Hematopoietic multipotent progenitor cell treated with erythropoietin and hydrocortisone succinate and interleukin-3 and kit ligand, for 4 days (in vitro differentiated cells): Measurements from ENCODE around the gene GCAT.

ENCODE experiments used
- DNase-seq: peaks from one replicate; pipeline ENCODE4 v3.0.0-alpha.2; 2015

The GCAT gene

GRCh38 chr22:37811867-37812266, 4.1 kb downstream of the GCAT start:
- DNase-seq, result no peak

GRCh38 chr22:37812869-37813678, 5.3 kb downstream of the GCAT start:
- DNase-seq, result no peak

GRCh38 chr22:37815593-37815992, 7.9 kb downstream of the GCAT start:
- DNase-seq, result no peak

GRCh38 chr22:37816543-37817180, 8.9 kb downstream of the GCAT start:
- no peak for DNase-seq

GRCh38 chr22:37817705-37818408, 10.1 kb downstream of the GCAT start:
- DNase-seq, result peak; percentile 89

- peak; percentile 88 for DNase-seq
Measured at GRCh38 chr22:37818409-37819104, 10.8 kb downstream of the GCAT start.

- DNase-seq, result no peak
Measured at GRCh38 chr22:37819105-37819433, 11.3 kb downstream of the GCAT start.

GRCh38 chr22:37820350-37820749, 12.6 kb downstream of the GCAT start:
- DNase-seq, result no peak

- no peak for DNase-seq
Measured at GRCh38 chr22:37822079-37822833, 14.5 kb downstream of the GCAT start.

- DNase-seq, result no peak
Measured at GRCh38 chr22:37823134-37823985, 15.6 kb downstream of the GCAT start, which contains the start of gene GALR3. GALR3 (plus strand) TSS chr22:37823382; CDS start chr22:37823407, 25 bp downstream.

- peak; percentile 73 for DNase-seq
Measured at GRCh38 chr22:37824674-37825641, 17.2 kb downstream of the GCAT start.

GRCh38 chr22:37827056-37827455, 19.3 kb downstream of the GCAT start:
- DNase-seq, result no peak

GRCh38 chr22:37830093-37830842, 22.5 kb downstream of the GCAT start:
- no peak for DNase-seq

- no peak for DNase-seq
Measured at GRCh38 chr22:37831472-37831871, 23.7 kb downstream of the GCAT start.

- DNase-seq, result no peak
Measured at GRCh38 chr22:37832022-37832857, 24.5 kb downstream of the GCAT start.

- DNase-seq, result no peak
Measured at GRCh38 chr22:37842015-37842793, 34.5 kb downstream of the GCAT start.

GRCh38 chr22:37843741-37844089, 36.0 kb downstream of the GCAT start:
- DNase-seq, result peak; percentile 71

GRCh38 chr22:37844904-37845329, 37.2 kb downstream of the GCAT start:
- DNase-seq, result no peak
